Fibroblast of lung (primary cell): Measurements from ENCODE around the gene SOX12.

Experiments used
- EZH2 ChIP-seq: IDR thresholded peaks from 2 replicates; pipeline ENCODE4 v1.5.1; 2012; ENCODE audit warnings: low read length, control low read depth, mild to moderate bottlenecking; ENCODE audit errors: missing control alignments
- TF ChIP-seq, protein P1 (sequence below), 2 donors: IDR thresholded peaks in 1 of 2; conservative IDR thresholded peaks in 1 of 2; 1 replicate in 1 of 2; 2 replicates in 1 of 2; pipeline ENCODE4 v1.5.1; 2011 to 2012; ENCODE audit warnings: low read length in 2 of 2, control low read depth in 1 of 2, inconsistent platforms in 1 of 2, low read depth in 1 of 2, mild to moderate bottlenecking in 1 of 2

DNA sequence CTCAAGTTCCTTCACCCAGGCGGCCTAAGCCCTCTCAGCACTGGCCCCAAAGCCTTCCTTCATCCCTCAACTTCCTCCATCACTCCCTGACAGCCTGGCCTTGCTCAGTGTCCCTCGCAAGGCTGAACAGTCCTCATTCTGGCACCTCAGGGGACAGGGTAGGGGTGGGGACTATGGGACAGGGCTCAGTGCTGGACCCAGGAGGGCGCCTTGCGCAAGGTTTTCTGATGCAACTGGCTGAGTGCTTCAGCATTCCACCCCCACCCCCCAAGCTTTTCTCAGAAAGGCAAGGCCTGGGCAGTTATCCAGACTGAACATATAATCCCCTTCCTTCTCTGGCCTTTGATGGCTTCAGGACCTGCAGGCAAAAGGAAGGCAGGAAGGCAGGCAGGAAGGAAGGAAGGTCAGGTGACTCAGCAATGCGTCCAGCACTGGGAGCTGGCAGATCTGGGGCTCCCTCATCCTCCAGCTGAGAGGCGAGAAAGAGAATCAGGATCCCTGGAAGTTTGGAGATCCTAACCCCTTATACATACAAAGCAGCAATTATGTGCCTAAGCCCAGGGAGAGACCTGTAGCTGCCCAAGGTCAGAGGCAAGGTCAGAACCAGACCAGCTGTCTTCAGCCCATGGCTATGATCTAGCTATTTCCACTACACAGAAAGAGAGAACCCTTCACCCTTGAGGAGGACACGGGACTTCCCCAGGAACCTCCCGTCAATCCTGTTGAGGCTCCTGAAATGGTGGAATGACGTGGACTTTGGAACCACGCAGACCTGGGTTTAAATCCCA lies 46.6 kb downstream of the SOX12 start:
- TF ChIP-seq, protein P1, sequence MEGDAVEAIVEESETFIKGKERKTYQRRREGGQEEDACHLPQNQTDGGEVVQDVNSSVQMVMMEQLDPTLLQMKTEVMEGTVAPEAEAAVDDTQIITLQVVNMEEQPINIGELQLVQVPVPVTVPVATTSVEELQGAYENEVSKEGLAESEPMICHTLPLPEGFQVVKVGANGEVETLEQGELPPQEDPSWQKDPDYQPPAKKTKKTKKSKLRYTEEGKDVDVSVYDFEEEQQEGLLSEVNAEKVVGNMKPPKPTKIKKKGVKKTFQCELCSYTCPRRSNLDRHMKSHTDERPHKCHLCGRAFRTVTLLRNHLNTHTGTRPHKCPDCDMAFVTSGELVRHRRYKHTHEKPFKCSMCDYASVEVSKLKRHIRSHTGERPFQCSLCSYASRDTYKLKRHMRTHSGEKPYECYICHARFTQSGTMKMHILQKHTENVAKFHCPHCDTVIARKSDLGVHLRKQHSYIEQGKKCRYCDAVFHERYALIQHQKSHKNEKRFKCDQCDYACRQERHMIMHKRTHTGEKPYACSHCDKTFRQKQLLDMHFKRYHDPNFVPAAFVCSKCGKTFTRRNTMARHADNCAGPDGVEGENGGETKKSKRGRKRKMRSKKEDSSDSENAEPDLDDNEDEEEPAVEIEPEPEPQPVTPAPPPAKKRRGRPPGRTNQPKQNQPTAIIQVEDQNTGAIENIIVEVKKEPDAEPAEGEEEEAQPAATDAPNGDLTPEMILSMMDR (conservative IDR thresholded peaks at IDR 0.05 in 1 of 2, IDR thresholded peaks at IDR 0.05 in 1 of 2; ENCODE audit: low read depth in 1 of 2, low read length in 2 of 2): no peak
- no peak for TF ChIP-seq EZH2
